Sigmoid colon (tissue), 4 donors: ENCODE results near the gene ATRNL1.

Experiments
- EP300 ChIP-seq, 4 donors: sonication (generic); formaldehyde crosslinking; IDR thresholded peaks; one replicate each; pipeline ENCODE4 v1.6.1; 2017; ENCODE audit warnings: antibody characterized with exemption in 4 of 4
- POLR2A ChIP-seq, 2 donors: fragments of 450-650 bp; IDR thresholded peaks; one replicate each; pipeline ENCODE4 v1.6.1; 2016; ENCODE audit warnings: antibody characterized with exemption in 2 of 2, mild to moderate bottlenecking in 2 of 2, moderate library complexity in 2 of 2
- POLR2AphosphoS5 ChIP-seq, 4 donors: sonication (generic); formaldehyde crosslinking; IDR thresholded peaks; one replicate each; pipeline ENCODE4 v1.6.1; 2017; ENCODE audit warnings: antibody characterized with exemption in 4 of 4
- TF ChIP-seq, protein P1 (sequence below), 4 experiments: fragments of 450-650 bp in 3 of 4; fragments of 200-600 bp in 1 of 4; IDR thresholded peaks; one replicate each; pipeline ENCODE4 v1.5.1; 2016 to 2019; ENCODE audit warnings: antibody characterized with exemption in 4 of 4, mild to moderate bottlenecking in 3 of 4, moderate library complexity in 2 of 4

DNA sequence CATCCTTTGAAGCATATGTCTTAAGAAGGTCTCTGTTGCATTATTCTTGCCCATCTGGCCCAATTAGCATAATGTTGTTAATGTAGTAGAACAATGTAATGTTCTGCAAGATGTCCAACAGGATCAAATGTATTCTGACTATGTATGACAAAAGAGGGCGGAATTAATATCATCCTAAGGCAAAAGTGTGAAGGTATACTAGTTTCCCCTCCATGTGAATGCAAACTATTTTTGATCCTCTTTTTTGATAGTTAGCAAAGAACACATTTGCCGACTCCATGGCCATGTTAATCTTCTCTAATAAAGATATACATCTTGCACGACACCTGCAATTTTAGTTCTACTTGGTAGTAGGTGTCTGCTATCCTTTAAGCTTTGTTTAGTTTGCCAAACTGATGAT is 157.6 kb downstream of the ATRNL1 start:
- TF ChIP-seq, protein P1, sequence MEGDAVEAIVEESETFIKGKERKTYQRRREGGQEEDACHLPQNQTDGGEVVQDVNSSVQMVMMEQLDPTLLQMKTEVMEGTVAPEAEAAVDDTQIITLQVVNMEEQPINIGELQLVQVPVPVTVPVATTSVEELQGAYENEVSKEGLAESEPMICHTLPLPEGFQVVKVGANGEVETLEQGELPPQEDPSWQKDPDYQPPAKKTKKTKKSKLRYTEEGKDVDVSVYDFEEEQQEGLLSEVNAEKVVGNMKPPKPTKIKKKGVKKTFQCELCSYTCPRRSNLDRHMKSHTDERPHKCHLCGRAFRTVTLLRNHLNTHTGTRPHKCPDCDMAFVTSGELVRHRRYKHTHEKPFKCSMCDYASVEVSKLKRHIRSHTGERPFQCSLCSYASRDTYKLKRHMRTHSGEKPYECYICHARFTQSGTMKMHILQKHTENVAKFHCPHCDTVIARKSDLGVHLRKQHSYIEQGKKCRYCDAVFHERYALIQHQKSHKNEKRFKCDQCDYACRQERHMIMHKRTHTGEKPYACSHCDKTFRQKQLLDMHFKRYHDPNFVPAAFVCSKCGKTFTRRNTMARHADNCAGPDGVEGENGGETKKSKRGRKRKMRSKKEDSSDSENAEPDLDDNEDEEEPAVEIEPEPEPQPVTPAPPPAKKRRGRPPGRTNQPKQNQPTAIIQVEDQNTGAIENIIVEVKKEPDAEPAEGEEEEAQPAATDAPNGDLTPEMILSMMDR (IDR thresholded peaks at IDR 0.05), result no peak
- TF ChIP-seq POLR2A (IDR thresholded peaks at IDR 0.05) (no peak), POLR2AphosphoS5 (IDR thresholded peaks at IDR 0.05) (no peak), EP300 (IDR thresholded peaks at IDR 0.05) (no peak)
